ENCODE measurements around the gene NREP.

Gene NREP

GRCh38 chr5:111765613-111766571 is 8.9 kb upstream of the NREP start:
- no peak for DNase-seq (ENCODE audit: low spot score)

- no peak for DNase-seq (ENCODE audit: low spot score)
Observed at GRCh38 chr5:111764019-111764418, 7.0 kb upstream of the NREP start.

- no peak for DNase-seq (ENCODE audit: low spot score)
Observed at GRCh38 chr5:111762895-111763294, 5.9 kb upstream of the NREP start.

GRCh38 chr5:111758284-111758628 is 1.3 kb upstream of the NREP start:
- no peak for DNase-seq (ENCODE audit: low spot score)

- DNase-seq (ENCODE audit: low spot score), result peak; percentile 78
Observed at GRCh38 chr5:111757355-111758283, 625 bp upstream of the NREP start.

- DNase-seq (ENCODE audit: low spot score), result no peak
Observed at GRCh38 chr5:111755942-111756381, 1.0 kb downstream of the NREP start.

GRCh38 chr5:111755345-111755941 is 1.6 kb downstream of the NREP start:
- no peak for DNase-seq (ENCODE audit: low spot score)

- DNase-seq (ENCODE audit: low spot score), result no peak
Observed at GRCh38 chr5:111753884-111754589, 3.0 kb downstream of the NREP start.

- no peak for DNase-seq (ENCODE audit: low spot score)
Observed at GRCh38 chr5:111752426-111752965, 4.5 kb downstream of the NREP start.

- DNase-seq (ENCODE audit: low spot score), result no peak
Observed at GRCh38 chr5:111749303-111750026, 7.5 kb downstream of the NREP start.

GRCh38 chr5:111748304-111748763 is 8.7 kb downstream of the NREP start:
- no peak for DNase-seq (ENCODE audit: low spot score)

GRCh38 chr5:111747337-111747736 is 9.7 kb downstream of the NREP start:
- DNase-seq (ENCODE audit: low spot score), result no peak

GRCh38 chr5:111746791-111747190 is 10.2 kb downstream of the NREP start:
- DNase-seq (ENCODE audit: low spot score), result no peak

- no peak for DNase-seq (ENCODE audit: low spot score)
Observed at GRCh38 chr5:111745075-111745739, 11.8 kb downstream of the NREP start.

GRCh38 chr5:111744455-111744854 is 12.5 kb downstream of the NREP start:
- DNase-seq (ENCODE audit: low spot score), result no peak

- no peak for DNase-seq (ENCODE audit: low spot score)
Observed at GRCh38 chr5:111743988-111744387, 13.0 kb downstream of the NREP start.

GRCh38 chr5:111743512-111743911 is 13.5 kb downstream of the NREP start:
- DNase-seq (ENCODE audit: low spot score), result no peak

- DNase-seq (ENCODE audit: low spot score), result no peak
Observed at GRCh38 chr5:111742177-111742994, 14.6 kb downstream of the NREP start.

- DNase-seq (ENCODE audit: low spot score), result no peak
Observed at GRCh38 chr5:111741278-111741677, 15.7 kb downstream of the NREP start.
